NCI-H1694 treated with DMSO at 0.1 percent for 48 hours (cell line): Measurements from ENCODE around the gene CHL1.

ENCODE experiments used
- DNase-seq: peaks from one replicate; lab custom pipeline; 2025; lab: John Stamatoyannopoulos, UW

Gene CHL1, protein sequence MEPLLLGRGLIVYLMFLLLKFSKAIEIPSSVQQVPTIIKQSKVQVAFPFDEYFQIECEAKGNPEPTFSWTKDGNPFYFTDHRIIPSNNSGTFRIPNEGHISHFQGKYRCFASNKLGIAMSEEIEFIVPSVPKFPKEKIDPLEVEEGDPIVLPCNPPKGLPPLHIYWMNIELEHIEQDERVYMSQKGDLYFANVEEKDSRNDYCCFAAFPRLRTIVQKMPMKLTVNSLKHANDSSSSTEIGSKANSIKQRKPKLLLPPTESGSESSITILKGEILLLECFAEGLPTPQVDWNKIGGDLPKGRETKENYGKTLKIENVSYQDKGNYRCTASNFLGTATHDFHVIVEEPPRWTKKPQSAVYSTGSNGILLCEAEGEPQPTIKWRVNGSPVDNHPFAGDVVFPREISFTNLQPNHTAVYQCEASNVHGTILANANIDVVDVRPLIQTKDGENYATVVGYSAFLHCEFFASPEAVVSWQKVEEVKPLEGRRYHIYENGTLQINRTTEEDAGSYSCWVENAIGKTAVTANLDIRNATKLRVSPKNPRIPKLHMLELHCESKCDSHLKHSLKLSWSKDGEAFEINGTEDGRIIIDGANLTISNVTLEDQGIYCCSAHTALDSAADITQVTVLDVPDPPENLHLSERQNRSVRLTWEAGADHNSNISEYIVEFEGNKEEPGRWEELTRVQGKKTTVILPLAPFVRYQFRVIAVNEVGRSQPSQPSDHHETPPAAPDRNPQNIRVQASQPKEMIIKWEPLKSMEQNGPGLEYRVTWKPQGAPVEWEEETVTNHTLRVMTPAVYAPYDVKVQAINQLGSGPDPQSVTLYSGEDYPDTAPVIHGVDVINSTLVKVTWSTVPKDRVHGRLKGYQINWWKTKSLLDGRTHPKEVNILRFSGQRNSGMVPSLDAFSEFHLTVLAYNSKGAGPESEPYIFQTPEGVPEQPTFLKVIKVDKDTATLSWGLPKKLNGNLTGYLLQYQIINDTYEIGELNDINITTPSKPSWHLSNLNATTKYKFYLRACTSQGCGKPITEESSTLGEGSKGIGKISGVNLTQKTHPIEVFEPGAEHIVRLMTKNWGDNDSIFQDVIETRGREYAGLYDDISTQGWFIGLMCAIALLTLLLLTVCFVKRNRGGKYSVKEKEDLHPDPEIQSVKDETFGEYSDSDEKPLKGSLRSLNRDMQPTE (N-terminal part only)

DNA sequence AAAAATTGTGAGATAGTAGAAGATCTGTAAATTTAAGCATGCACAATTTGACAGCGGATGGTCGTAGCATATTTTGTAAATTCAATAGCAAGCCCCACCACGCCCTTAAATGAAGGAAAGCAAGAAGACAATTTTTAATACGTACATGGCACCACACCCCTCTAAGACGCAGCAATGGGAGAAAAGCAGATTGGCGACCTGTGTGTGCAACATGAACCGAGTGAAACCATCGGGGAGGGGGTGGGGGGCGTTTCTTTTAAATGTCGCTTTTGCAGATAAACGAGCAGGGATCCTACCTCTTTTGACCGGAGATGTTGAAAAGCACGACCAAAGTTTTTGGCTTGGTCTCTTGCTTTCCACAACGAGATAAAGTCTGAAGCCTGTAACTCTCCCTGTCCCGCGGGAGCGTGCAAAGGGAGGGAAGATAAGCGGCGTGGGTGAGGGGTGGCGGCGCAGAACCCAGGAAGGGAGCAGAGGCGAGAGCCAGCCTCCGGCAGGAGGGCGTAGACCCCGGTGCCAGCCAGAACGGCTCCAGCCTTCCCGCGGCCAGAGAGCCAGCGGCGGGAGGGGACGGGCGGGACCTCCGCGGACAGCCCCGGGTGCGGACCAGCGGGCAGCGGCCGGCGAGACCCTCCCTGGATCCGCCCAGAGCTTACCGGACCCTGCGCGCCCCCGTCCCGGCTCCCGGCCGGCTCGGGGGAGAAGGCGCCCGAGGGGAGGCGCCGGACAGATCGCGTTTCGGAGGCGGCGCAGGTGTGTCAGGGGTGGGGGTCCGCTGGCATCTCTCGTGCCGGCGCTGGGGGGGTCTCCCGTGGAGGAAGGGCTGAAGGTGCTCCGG lies at the start of gene CHL1:
Gene CHL1 (plus strand): TSS at position 453 of the 838 bp plus-strand sequence. CDS start 123,014 bp downstream, outside the sequence.
- DNase-seq, result peak; percentile 13

DNA sequence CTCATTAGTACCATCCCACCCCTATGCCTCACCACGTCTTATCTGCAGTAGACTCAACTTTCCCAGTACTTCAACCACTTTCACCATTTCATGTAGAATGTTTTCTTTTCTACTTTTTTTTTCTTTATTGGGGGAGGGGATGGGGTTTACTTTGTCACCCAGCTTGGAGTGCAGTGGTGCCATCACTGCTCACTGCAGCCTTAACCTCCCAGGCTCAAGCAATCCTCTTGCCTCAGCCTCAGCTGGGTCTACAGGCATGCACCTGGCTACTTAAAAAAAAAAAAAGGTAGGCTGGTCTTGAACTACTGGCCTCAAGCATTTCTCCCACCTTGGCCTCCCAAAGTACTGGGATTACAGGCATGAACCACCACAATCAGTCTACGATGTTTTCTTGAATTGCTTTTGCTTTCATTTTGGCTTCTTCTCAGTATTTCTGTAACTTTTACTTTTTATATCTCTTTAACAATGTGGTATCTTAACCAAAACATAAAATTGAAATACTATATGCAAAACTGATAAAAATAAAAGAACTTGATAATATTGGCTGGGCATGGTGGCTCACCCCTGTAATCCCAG lies 44.9 kb upstream of the CHL1 start:
- no peak for DNase-seq

DNA sequence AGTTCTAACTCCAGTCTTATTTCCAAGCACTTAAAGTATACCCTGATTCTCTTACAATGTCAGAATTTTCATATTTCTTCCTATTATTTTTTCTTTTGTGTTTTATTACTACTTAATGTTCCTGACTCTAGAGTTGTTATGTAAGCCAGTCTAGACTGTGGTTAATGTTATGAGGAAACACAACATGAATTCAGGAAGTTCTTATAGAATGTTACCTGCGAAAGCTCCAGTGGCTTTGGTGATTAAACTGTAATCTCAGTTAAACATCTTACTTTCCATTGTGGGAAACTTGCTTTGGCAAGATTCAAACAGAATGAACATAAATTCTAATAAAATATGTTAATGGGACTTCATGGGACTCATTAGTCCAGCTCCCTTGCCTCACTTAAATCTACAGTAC lies 36.6 kb upstream of the CHL1 start:
- DNase-seq, result no peak

DNA sequence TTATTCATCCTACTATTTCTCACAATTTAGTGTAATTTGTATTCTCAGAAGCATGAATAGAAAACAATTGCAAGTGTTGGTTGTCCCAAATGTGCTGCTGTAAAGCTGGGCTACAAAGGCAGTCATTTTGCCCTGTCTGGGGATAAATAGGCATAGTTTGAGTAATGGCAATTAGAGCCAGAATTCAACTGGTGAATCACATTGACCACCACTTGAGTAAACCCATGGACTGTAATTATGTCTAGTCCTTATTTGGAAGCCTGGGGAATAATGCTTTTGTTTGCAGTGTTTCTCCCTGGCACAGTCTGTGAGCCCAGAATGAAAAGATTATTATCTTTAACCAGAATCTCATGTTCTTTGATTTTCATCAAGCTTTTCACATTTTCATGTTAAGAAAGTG lies 30.5 kb upstream of the CHL1 start:
- DNase-seq, result no peak

GRCh38 chr3:166799-167198 lies 29.8 kb upstream of the CHL1 start:
- no peak for DNase-seq

DNA sequence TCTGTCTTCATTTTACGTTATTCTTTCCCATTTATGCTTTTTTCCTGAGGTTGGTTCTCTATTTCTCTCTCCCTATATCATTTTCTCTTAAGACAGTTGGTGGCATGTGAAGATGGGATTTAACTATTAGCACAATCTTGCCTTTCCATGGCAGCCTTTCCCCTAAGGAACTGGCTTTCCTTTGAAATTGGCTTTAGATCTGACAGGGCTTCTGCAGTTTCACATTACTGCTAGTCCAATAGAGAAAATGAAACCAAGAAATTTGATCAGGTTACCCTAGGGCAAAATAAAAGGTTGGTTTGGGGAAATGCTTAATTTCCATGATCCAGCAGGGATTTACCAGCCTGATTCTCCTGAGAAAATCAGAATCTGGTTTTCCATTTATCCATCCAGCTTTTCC lies 22.7 kb upstream of the CHL1 start:
- DNase-seq, result no peak

GRCh38 chr3:184976-185375 lies 11.6 kb upstream of the CHL1 start:
- DNase-seq, result no peak

GRCh38 chr3:192215-192929 lies 4.2 kb upstream of the CHL1 start:
- no peak for DNase-seq

GRCh38 chr3:194001-194400 lies 2.6 kb upstream of the CHL1 start:
- no peak for DNase-seq

GRCh38 chr3:194421-194820 lies 2.1 kb upstream of the CHL1 start:
- DNase-seq, result no peak

GRCh38 chr3:195666-196065 lies 897 bp upstream of the CHL1 start:
- DNase-seq, result no peak

DNA sequence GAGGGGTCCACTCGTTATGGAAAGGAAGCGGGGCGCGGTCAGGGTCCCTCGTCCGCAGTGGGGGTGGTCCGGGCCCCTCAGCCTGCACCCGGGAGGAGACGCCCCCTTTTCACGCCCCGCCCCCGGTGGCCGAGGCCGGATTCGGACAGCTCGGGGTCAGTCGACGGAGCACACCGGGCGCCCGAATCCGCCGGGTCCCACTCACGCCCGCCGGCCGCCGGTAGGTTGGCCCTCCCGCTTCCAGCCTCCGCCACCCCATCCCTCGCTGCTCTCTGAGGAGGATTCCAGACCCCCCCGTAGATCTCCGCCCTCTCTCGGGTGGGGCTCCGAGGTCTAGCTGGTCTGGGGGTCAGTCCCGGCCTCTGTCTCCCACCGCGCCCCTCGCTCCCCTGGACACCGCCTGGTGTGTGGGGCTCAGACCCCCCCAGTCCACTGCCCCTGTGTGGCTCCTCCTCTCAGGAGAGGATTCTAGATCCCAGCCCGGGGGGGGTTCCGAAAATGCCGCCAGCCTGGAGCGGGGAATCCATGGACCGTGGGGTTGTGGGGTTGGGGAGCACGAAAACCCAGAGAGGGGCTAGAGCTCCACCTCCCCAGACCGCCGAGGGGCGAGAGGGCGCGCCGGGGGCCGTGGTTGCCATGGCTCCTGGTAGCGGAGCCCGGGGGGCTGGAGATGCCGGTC lies 725 bp downstream of the CHL1 start:
- no peak for DNase-seq

GRCh38 chr3:197828-198491 lies 1.4 kb downstream of the CHL1 start:
- no peak for DNase-seq

GRCh38 chr3:199835-200234 lies 3.3 kb downstream of the CHL1 start:
- DNase-seq, result no peak

- DNase-seq, result no peak
Observed at GRCh38 chr3:200758-201325, 4.3 kb downstream of the CHL1 start.

GRCh38 chr3:204102-204501 lies 7.5 kb downstream of the CHL1 start:
- no peak for DNase-seq

DNA sequence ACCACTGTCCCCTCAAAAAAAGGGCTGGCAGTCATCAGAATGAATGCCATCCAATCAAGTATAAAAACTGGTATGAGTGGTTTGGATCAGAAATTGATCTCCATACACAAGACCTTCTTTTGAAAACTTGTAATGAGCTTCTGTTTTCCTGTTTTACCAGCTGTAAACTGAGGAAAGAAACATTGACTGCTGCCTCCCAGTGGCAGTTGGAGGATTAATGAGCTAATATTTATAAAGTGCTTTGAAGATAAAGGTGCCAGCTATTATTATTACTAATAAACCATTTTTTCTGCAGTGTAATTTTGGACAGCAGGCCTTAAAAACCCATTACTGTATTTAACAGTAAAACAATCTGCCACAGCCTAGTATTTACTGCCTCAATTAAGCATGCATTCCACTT lies 11.4 kb downstream of the CHL1 start:
- DNase-seq, result no peak

DNA sequence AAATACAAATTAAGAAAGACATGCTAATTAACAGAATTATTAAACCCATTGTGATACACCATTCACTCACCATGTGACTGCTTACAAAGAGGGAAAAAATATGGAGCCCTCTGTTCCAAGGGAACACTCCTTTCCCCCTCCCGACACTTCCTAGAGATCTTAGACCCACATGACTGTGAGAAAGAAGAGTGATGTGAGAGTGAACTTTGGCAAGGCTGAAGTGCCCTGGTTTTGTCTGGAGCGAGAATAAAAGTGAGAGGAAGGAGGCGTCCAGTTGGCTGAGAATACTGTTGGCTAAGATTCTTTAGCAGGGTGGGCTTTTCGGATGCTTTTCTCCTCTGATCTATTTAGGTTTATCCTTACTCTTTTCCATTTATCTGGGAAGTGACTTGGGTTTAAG lies 14.1 kb downstream of the CHL1 start:
- no peak for DNase-seq

DNA sequence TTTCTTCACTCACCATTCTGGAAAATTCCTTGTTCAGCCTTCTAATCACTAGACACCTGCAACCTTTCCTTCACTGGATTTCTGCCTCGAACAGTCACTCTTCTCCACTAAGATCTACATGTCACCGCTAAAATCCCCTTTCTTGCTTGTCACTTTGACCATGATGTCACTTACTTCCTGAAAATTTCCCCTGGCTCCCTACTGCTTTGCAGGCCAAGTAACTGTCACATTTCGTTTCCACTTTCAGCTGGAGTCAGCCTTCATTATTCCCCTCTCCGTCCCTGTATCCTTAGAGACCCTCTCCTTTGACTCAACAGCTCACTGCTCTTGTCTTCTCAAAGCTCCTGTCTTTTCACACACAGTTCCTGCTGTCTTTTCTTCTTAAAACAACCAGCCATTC lies 15.9 kb downstream of the CHL1 start:
- no peak for DNase-seq
